ENCODE results near the gene ARHGEF40.
"Not testable (repeated sequence)": the region's sequence is repeated elsewhere in the genome, so short reads cannot be mapped to it uniquely, and the experiment has no call there.

ARHGEF40 gene

DNA sequence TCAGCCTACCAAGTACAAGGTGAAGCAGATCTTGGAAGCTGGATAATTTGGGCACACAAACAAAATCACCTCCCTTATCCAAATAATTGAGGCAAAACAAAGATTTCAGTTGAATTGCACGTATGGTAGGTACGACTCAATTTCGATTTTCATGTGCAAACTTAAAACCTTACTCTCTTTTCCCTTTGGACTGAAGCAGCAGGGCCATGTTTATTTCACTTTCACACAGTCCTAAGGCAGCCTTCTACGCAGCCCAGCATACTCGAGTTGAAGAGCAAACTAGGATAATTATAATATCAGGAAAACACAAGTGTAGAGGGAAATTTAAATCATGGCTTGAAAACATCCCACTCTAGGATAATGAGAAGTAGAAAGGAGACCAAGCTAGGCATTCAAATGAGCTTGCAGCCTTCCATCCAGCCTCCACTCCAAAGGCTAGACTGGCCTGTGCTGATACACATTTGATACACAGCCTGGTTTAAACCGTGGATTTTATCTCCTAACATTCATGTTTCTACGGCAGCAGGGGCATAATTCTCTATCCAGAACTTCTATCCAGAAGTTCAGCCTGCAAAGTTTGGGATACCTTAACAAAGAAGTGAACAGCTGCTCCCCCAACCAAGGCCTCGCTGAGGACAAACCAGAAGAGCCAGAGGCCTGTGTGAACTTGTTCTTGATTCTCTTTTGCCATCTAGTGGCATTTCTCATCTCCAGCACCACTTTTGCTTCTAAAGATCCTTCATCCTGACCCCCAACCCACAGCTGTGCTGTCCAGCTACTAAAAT lies 30.3 kb upstream of the ARHGEF40 start:
- DNase-seq (ENCODE audit: low spot score): peak; percentile 41

DNA sequence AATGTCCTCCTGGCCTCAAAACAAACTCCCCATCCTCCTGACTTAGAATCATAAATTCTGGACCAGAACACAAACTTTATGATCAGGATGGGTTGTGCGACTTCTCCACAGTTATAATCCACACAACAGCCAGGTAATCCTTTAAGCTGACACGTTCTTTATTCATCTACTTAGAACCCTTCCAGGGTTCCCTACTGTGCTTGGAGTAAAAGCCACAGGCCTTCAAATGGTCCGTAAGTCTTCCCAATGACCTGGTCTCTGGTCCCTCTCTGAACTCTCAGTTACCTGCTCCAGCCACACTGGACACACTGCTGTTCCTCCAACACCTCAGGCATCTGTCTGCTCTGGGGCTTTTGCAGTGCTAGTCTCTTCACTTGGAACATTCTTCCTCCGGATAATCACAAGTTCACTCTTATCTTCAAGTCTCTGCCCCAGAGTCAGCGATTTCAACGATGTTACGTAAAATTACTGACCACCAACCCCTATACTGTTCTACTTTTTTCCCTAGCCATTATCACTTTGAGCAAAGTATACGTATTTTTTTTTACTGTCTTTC lies 29.7 kb upstream of the ARHGEF40 start:
- no peak for DNase-seq (ENCODE audit: low spot score)

DNA sequence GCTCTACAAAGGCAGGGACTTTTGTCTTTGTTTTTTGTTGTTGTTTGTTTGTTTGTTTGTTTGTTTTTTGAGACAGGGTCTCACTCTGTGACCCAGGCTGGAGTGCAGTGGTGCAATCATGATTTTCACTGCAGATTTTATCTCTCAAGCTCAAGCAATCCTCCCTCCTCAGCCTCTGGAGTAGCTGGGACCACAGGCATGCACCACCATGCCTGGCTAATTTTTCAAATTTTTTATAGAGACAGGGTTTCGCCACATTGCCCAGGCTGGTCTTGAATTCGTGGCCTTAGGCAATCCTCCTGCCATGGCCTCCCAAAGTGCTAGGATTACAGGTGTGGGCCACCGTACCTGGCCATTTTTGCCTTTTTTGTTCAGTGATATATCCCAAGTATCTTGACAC lies 29.2 kb upstream of the ARHGEF40 start:
- DNase-seq (ENCODE audit: low spot score): not testable (repeated sequence)

DNA sequence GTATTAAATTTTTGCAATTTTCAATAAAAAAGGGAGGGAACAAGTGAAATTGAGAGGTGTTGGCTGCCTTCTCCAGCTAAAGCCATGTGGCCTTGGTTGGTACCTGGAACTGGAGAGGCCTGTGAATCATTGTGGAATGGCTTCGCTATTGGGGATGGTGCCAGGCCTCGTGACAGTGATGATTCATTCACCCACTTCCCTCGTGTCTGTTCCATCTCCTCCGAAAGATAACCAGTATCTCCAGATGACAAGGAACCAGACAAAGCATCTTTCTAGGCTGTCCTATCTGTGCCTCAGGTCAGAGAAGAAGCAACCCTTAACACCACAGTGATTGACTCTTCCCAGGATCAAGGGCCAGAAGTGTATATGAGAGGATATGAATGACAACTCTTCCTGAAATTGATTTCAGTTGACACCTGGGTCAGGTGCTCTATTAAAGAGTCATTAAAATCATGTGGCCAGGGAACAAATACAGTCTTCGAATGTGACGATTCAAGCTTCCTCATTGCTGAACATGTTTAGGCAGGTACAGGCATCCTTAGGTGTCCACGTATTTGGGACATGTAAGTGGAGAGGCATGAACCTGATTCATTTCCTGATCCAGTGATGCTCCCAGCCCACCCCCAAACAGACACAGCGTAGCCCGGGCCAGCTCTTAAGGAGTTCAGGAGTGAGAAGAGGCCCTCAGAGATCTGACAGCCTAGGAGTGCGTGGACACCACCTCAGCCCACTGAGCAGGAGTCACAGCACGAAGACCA lies 28.2 kb upstream of the ARHGEF40 start, which contains the start of gene RNASE7:
TSS of gene RNASE7 (plus strand) at position 687 of the 758 bp plus-strand sequence. CDS start 631 bp downstream, outside the sequence.
- no peak for DNase-seq (ENCODE audit: low spot score)

DNA sequence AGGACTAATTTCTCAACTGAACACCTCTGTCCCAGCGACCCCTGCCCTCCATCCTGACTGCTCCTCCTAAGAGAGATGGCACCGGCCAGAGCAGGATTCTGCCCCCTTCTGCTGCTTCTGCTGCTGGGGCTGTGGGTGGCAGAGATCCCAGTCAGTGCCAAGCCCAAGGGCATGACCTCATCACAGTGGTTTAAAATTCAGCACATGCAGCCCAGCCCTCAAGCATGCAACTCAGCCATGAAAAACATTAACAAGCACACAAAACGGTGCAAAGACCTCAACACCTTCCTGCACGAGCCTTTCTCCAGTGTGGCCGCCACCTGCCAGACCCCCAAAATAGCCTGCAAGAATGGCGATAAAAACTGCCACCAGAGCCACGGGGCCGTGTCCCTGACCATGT lies 27.2 kb upstream of the ARHGEF40 start:
- no peak for DNase-seq (ENCODE audit: low spot score)

DNA sequence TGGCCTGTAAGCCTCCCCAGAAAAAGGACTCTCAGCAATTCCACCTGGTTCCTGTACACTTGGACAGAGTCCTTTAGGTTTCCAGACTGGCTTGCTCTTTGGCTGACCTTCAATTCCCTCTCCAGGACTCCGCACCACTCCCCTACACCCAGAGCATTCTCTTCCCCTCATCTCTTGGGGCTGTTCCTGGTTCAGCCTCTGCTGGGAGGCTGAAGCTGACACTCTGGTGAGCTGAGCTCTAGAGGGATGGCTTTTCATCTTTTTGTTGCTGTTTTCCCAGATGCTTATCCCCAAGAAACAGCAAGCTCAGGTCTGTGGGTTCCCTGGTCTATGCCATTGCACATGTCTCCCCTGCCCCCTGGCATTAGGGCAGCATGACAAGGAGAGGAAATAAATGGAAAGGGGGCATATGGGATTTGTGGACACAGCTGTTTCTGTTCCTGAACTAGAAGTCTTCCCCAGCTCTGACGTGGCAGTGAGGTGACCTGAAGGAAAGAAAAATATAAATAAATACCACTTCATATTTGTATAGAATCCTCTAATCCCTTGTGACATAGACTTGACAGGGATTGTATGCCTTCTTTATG lies 26.6 kb upstream of the ARHGEF40 start:
- no peak for DNase-seq (ENCODE audit: low spot score)

DNA sequence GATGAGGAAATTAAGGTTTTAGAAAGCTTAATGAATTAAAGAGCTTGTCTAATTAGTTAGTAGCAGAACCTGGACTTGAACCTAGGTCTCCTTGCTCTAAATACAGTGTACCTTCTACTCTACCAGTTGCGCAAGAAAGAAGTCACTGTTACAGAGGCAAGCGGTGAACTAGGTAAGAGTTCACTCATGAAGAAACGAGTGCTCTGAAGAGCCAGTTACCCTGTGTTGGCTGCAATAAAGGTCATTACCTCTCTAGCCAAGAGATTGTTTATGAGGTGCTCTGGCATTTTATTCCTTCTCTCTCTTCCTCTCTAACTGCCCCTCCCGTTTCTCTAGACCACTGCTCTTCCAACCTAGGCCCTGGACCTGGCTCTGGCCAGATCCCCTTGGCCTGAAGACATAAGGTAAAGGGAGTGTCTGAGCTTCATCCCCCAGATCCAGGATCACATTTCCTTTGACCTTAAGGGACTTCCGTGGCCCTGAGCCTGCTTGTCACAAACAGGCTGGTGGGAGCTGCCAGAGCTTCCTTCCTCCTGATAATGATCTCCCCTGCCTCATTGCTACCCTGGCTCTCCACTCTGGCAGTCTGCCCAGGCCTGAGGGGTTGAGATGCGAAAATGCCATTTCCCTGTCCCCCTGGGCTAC lies 26.0 kb upstream of the ARHGEF40 start:
- DNase-seq (ENCODE audit: low spot score): no peak

DNA sequence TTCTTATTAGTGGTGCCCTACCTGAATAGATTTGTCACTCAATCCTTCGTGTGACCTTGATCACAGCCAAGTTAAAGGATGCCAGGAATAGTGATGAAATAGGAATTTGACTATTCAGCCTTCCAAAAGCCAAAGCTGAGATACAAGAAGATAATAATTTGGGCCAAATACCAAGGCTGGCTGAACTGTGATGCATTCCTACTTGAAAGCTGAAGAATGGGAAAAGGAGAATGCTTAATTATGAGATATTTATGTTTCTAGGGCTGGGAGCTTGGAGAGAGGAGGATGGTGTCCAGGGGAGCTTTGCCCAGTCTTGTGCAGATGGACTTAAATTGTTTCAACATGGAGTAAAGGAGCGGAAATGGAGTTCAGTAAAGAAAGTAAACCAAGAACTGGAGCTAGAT lies 22.7 kb upstream of the ARHGEF40 start:
- DNase-seq (ENCODE audit: low spot score): no peak

DNA sequence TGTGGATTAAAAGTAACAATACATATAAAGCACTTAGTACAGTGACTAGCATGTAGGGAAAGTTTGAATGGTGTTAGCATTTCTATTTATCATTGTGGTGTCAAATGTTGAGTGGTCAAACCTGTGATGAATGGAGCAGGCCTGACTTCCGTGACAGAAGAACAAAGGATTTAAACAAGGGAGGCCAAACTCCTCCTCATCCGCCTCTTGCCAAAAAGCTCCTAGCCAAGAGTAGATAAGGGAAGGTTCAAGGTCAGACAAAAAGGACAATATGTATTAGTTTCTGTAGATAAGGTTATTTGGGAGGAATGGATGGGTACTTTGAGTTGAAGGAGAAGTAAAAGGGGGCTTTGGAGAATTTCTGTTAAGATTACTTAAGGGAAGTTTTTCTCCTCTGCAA lies 21.5 kb upstream of the ARHGEF40 start:
- DNase-seq (ENCODE audit: low spot score): no peak

DNA sequence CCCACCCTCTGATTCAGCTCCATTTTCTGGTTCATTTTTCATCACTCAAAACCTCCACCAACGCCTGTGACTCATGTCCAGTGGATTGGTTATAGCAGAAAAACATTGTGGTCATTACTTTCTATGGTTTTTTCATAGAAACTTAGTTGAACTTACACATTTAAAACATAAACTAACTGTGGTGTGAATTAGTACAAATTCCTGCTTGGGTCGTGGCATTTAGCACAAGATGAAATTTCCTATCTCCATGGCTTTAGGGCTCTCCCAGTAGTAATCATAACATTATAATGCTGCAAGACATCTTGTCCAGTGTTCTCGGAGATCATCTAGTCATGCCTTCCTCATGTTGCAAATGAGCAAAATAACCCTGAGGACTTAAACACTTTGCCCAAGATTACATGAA lies 20.8 kb upstream of the ARHGEF40 start:
- DNase-seq (ENCODE audit: low spot score): no peak

DNA sequence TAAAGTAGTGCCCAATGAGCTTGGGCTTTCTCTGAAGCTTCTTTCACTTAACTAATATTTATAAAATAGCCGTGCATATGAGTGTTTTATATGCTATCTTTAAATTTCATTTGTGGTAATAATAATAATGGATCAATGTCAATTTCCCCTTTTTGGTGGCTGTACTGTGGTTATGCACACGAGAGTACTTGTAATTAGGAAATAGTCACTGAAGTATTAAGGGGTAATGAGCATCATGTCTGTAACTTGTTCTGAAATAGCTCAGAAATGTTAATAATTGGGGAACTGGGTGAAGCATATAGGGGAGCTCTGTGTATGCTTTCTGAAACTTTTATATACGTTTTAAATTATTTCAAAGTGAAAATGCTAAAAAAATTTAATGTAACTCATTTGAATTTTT lies 19.5 kb upstream of the ARHGEF40 start:
- DNase-seq (ENCODE audit: low spot score): no peak

DNA sequence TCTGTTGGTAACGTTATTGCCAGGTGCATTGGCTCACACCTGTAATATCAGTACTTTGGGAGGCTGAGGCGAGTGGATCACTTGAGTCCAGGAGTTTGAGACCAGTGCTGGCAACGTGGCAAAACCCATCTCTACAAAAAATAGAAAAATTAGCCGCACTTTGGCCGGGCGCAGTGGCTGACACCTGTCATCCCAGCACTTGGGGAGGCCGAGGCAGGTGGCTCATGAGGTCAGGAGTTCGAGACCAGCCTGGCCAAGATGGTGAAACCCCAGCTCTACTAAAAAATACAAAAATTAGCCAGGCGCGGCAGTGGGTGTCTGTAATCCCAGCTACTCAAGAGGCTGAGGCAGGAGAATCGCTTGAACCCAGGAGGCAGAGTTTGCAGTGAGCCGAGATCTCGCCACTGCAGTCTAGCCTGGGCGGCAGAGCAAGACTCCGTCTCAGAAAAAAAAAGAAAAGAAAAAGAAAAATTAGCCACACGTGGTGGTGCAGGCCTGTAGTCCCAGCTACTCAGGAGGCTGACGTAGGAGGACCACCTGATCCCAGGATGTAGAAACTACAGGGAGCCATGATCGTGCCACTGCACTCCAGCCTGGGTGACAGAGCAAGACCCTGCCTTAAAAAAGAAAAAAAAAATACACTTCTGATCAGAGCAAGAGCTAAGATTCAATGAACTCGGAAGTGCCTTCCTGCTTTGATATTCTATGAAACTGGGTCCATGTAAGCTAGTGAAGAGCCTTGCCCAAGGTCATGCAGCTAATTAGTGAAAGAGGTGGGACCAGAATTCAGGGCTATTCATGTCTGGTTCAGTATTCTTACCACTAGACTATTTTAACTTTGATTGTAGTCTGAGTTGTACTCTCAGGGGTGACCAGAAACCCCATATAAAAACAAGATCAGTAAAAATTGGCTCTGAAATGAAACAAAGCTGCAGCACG lies 16.7 kb upstream of the ARHGEF40 start:
- no peak for DNase-seq (ENCODE audit: low spot score)

DNA sequence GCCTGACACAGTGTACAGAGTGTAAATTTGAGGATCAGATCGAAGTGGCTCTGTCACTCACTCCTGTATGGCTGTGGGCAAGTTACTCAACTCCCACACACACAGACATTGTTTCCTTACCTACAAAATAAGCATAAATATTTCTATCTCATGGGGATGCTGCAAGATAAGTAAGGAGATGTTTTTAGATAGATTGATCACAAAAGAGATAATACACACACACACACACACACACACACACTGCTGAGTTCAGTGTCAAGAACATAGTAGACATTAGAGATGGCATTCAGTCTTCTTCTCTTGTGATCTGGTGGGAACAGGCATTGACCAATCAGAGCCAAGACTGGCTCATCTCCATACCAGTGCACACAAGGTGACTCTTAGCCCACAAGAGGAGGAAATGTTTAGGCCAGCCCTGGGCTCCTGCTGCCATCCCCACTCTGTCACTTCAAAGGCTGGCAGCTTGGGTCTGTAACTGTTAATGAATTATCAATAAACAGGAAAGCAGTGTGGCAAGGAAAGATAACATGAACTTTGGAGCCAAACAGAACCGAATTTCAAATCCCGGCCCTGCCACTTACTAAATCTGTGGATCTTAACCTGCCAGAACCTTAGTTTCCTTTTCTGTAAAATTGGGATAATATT lies 15.9 kb upstream of the ARHGEF40 start:
- no peak for DNase-seq (ENCODE audit: low spot score)

DNA sequence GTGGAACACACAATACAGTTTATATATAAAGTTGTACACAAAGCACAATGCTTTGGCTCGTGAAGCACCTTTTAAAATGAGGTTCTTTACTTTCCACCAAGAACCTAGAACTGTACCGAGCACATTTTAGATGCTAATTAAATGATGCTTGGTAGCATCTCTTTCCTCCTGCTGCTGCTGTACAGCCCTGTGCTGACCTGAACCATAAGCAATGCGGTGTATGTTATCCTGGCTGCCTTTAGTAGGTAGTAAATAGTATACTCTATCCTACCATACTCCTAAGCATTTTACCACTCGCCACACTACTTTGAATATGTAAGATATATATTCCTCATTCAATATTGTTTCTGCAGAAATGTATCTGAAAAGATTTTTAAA lies 15.3 kb upstream of the ARHGEF40 start:
- DNase-seq (ENCODE audit: low spot score): no peak

DNA sequence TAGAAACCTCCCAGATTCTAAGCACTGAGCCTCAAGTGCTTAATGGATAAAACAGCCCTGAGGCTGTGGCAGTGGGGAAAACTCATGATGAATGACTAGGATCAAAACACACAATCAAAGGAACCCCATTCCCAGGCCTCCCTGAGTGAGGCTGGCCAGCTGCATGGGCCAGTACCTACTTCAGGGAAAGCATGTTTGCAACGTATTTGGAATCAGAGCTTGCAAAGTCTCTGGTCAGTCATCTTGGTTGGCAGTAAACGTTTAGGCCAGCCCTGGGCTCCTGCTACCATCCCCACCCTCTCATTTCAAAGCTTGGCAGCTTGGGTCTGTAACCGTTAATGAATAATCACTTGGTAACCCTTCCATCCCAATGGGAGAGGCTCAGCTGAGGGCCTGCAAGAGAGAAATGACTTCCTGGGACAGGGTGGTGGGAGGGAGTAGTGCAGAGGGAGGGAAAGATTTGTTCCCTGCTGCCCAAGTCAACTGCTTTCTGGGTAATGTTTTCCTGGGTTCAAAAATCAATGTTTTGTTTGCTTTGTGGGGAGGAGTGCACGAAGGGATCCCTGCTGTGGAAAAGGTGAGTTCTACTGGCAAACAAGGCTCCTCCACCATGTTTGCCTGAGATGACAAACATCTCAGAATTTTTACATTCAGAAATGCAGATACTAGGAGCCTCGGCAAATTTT lies 14.5 kb upstream of the ARHGEF40 start:
- DNase-seq (ENCODE audit: low spot score): no peak

DNA sequence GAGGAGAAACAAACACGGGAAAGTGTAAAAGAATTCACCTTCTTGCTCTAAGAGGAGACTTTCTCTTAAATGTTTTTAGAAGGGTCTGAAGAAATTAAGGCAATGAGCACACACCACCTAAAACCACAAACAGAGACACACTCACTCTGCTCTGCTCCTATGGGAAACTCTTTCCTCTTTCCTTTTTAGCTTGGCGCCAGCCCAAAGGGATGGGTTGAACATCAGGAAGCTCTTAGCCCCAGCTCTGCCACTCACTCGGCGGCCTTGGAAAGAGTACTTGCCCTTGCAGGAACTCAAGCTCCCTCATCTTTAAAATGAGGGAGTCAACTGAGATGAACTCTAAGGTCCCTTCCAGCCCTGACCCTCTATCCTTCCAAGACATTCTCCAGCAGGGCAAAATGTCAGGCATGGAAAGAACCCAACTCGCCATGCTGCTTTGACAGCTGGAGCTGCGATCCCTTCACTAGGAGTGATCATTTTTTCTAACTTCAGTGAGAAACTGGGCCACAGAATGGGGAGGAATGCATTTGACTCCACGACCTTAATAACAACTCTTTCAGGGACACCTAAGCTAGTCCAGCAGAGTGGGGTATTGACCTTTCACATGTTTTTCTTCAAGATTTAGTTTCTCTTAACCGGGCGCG lies 13.5 kb upstream of the ARHGEF40 start:
- no peak for DNase-seq (ENCODE audit: low spot score)

DNA sequence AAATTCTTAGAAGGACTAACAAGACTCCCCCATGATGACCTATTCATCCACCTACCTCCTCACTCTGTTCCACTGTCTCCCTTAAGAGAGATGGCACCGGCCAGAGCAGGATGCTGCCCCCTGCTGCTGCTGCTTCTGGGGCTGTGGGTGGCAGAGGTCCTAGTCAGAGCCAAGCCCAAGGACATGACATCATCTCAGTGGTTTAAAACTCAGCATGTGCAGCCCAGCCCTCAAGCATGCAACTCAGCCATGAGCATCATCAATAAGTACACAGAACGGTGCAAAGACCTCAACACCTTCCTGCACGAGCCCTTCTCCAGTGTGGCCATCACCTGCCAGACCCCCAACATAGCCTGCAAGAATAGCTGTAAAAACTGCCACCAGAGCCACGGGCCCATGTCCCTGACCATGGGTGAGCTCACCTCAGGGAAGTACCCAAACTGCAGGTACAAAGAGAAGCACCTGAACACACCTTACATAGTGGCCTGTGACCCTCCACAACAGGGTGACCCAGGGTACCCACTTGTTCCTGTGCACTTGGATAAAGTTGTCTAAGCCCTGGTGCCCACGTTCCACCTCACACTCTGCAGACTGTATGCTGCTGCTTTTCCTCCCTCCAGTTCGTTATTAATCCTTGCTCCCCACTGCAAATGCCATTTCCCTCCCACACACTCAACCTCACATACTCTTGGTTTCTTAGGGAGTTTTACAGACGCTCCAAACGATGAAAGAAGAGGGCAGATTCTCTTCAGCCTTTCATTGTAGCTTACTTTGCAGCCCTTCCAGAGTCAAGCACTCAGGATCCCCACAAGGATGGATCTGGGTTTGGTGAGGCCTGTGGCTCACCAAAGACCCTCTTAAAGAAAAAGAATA lies 12.1 kb upstream of the ARHGEF40 start, which contains the start of gene RNASE8:
TSS of gene RNASE8 (plus strand) at position 20 of the 873 bp plus-strand sequence. CDS start at position 91, 71 bp downstream.
- DNase-seq (ENCODE audit: low spot score): no peak

DNA sequence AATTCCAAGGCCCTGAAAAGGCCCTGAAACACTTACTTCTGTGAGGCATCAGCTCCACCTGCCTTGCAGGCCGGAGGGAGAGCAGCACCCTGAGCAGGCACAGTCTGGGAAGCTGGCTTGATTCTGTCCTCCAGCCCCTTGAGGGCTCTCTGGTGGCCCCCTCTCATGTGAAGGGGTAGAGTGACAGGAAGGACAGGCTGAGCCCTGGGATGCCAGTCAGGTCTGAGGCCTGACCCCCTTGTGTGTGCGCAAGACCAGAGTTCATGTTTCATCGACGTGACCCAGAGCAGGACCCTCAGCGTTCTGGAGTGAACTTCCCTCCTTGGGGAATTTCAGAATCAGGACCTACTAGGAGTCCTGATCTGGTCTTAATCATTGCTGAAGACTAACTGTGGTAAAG lies 11.2 kb upstream of the ARHGEF40 start:
- DNase-seq (ENCODE audit: low spot score): no peak

Measured in CD4-positive, alpha-beta T cell treated with Interleukin-15 for 4 hours (primary cell).